Measurements from ENCODE around the gene RIPOR2. TPM values are rescaled to one million over a fixed set of nuclear protein-coding genes. Genes with fewer than 3 reads are reported as not detected.

The RIPOR2 gene
- total RNA-seq, 1 donor from 2014 or later: 1.6 TPM

DNA sequence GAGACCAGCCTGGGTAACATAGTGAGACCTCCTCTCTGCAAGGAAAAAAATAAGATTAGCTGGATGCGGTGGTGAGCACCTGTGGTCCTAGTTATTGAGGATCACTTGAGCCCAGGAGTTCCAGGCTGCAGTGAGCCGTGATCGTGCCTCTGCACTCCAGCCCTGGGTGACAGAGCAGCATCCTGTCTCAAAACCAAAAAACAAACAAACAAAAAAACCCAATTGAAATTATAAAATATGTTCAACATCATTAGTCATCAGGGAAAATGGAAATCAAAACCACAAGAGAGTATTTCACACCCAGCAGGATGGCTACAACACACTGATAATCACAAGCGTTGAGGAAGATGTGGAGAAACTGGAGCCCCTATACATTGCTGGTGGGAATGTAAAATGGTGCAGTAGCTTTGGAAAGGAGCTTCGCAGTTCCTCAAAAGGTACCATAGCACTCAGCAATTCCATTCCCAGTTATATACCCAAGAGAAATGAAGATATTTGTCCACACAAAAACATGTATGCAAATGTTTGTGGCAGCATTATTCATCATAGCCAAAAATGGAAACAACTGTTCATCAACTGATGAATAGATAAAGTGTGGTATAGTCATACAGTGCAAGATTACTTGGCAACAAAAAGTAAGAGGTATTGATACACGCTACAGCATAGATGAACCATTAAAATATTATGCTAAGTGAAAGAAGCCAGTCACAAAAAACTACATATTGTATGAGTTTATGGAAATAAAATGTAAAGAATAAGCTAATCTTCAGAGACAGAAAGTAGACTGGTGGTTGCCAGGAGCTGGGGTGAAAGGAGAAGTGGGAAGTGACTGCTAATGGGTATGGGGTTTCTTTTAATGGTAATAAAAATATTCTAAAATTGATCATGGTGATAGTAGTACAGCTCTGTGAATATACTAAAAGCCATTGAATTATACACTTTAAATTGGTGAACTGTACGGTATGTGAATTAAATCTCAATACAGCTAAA lies 38.7 kb upstream of the RIPOR2 start:
- no peak overlapping the region for H3K4me3 ChIP-seq (ENCODE audit: low read depth, low read length)
- TF ChIP-seq, protein P1, sequence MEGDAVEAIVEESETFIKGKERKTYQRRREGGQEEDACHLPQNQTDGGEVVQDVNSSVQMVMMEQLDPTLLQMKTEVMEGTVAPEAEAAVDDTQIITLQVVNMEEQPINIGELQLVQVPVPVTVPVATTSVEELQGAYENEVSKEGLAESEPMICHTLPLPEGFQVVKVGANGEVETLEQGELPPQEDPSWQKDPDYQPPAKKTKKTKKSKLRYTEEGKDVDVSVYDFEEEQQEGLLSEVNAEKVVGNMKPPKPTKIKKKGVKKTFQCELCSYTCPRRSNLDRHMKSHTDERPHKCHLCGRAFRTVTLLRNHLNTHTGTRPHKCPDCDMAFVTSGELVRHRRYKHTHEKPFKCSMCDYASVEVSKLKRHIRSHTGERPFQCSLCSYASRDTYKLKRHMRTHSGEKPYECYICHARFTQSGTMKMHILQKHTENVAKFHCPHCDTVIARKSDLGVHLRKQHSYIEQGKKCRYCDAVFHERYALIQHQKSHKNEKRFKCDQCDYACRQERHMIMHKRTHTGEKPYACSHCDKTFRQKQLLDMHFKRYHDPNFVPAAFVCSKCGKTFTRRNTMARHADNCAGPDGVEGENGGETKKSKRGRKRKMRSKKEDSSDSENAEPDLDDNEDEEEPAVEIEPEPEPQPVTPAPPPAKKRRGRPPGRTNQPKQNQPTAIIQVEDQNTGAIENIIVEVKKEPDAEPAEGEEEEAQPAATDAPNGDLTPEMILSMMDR (conservative IDR thresholded peaks at IDR 0.05; ENCODE audit: low read depth, low read length): no peak
- no peak for DNase-seq (ENCODE audit: low read depth)

DNA sequence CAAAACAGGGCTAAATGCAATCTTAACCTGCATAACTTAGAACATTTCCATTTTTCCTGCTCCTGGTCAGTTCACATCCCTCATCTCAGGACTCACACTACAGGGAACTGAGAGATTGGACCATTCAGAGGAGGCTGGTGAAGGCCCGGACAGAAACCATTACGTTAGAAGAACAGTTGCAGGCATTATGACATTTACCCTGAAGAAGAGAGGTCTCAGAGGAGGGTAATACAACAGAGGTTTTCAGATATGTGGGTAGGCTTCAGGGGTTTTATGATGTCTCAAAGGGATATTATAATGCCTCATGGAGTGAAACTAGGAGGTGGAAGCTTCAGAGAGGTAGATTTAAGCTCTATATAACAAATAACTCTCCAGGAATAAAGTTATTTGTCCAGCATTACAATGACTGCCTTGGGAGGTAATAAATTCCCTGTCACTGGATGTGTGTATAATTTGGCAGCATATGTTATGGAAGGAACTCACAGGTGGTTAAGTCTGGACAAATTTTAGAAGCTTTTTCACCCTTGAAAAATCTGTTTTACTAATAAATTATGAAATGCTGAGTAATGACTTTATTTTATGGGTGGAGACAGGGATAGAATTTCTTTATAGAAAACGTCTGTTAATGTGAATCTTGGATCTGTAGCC lies 36.7 kb upstream of the RIPOR2 start:
- TF ChIP-seq, protein P1 (conservative IDR thresholded peaks at IDR 0.05; ENCODE audit: low read depth, low read length): no peak
- no peak for DNase-seq (ENCODE audit: low read depth)
- no peak overlapping the region for H3K4me3 ChIP-seq (ENCODE audit: low read depth, low read length)

DNA sequence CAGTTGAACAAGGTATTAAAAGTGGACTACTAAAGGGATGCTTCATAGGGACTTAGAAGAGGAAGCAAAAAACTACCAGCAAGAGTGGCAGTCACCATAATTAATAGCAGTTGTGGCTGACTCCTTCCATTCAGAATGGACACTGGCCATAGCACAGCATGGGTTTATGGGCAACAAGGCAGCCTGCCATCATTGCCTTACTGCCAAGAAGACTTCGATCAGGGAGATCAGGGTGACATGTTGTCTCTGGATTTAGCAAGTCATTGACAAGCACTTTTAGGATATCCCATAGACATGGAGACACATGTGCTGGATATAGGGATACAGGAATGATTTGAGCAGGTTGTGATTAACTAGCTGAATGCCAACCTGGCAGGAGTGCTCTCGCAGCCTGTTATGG lies 35.3 kb upstream of the RIPOR2 start:
- H3K4me3 ChIP-seq (ENCODE audit: low read depth, low read length): no peak overlapping the region
- no peak for DNase-seq (ENCODE audit: low read depth)
- TF ChIP-seq, protein P1 (conservative IDR thresholded peaks at IDR 0.05; ENCODE audit: low read depth, low read length): no peak

DNA sequence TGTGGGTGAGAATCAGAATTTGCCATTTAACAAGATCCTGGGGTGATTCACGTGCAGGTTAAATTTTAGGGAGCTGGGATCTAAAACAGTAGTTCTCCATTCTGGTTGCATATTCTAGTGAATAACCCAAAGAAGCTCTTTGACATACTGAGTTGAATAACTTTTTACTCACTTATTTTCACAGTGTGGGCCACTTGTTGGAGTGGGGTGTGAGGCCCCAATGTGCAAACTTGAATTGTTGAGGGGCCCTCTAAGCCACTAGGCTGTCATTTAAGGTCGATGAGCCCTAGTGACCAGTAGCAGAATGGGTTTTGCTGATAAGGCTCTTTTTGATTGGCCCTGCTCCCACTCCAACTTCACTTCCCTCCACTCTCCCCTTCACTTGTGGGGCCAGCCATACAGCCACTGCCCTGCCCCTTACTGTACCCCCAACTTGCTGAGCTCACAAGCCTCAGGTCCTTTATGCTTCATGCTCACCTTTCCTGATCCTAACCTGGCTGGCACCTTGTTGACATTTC lies 33.6 kb upstream of the RIPOR2 start:
- DNase-seq (ENCODE audit: low read depth): no peak
- TF ChIP-seq, protein P1 (conservative IDR thresholded peaks at IDR 0.05; ENCODE audit: low read depth, low read length): no peak
- H3K4me3 ChIP-seq (ENCODE audit: low read depth, low read length): no peak overlapping the region

DNA sequence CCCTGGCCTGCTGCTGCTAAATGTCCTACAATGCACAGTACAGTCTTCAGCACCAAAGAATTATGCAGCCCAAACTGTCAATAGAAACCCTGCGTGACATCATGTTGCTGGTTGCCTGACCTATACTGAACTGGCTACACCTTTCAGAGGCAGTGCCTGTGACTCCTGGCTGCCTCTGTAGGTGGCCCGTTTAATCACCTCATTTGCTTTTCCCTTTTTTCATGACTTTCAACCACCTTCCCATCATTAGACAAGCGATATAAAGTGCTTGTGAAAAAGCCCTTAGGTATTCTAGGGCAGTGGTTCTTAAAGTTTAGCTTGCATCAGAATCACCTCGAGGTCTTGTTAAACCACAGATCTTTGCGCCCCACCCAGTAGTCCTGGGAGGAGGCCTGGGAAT lies 33.0 kb upstream of the RIPOR2 start:
- H3K4me3 ChIP-seq (ENCODE audit: low read depth, low read length): no peak overlapping the region
- TF ChIP-seq, protein P1 (conservative IDR thresholded peaks at IDR 0.05; ENCODE audit: low read depth, low read length): no peak
- DNase-seq (ENCODE audit: low read depth): no peak

DNA sequence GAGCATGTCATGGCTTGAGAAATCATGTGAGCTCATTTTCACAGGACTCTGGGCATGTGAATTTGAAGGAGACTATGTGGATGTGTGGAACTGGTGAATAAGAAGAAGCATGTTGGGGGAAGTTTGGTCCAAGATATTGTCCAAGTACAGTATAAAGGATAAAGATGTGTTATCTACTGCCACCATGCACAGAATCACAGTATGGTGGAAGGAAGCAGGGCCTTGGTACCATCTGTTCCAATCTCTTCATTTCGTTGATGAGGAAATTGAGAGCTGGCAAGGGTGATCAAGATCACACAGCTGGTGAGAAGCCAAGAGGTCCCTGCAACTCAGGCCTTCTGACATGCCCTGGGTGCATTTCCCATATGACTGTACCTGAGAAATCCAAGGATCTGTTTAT lies 31.5 kb upstream of the RIPOR2 start:
- no peak for DNase-seq (ENCODE audit: low read depth)
- TF ChIP-seq, protein P1 (conservative IDR thresholded peaks at IDR 0.05; ENCODE audit: low read depth, low read length): no peak
- H3K4me3 ChIP-seq (ENCODE audit: low read depth, low read length): no peak overlapping the region

Measured in epithelial cell of proximal tubule (primary cell).